Measurements from ENCODE around the gene C12orf54.
"Not testable (repeated sequence)": the region's sequence is repeated elsewhere in the genome, so short reads cannot be mapped to it uniquely, and the experiment has no call there.

The C12orf54 gene

DNA sequence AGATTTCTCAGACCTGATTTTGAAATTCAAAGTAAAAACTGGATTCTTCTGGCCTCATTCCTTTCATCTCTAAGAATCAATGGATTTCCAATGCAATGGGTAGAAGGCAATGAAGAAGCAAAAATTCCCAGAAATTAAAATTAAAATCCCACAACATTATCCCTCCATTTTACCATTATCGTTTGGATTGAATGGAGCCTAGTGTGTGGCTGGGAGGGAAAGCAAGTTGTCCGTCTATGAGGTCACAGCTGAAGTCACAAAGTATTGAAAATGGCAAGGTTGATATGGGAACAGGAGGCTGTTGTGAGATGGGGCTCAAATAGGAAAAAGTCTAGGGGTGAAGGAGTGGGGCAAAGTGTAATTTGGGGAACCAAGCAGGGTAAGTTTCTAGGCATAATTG is at the start of gene C12orf54:
TSS of gene C12orf54 (plus strand) at position 301 of the 400 bp plus-strand sequence. CDS start 799 bp downstream, outside the sequence.
- in situ Hi-C loops (cut with MboI; ENCODE audit: low pct_unique_long_range_greater_than_20kb, low sequenced_read_pairs): no loop called here
- no peak for DNase-seq

GRCh38 chr12:48434016-48434415 is 48.3 kb upstream of the C12orf54 start:
- in situ Hi-C loops (cut with MboI; ENCODE audit: low pct_unique_long_range_greater_than_20kb, low sequenced_read_pairs); DNase-seq: not testable (repeated sequence)

GRCh38 chr12:48441069-48441468 is 41.2 kb upstream of the C12orf54 start:
- DNase-seq: no peak
- in situ Hi-C loops (cut with MboI; ENCODE audit: low pct_unique_long_range_greater_than_20kb, low sequenced_read_pairs): no loop called here

GRCh38 chr12:48442179-48442847 is 40.0 kb upstream of the C12orf54 start:
- in situ Hi-C loops (cut with MboI; ENCODE audit: low pct_unique_long_range_greater_than_20kb, low sequenced_read_pairs): no loop called here
- no peak for DNase-seq

- in situ Hi-C loops (cut with MboI; ENCODE audit: low pct_unique_long_range_greater_than_20kb, low sequenced_read_pairs): no loop called here
- DNase-seq: no peak
Measured at GRCh38 chr12:48445538-48445937, 36.8 kb upstream of the C12orf54 start.

DNA sequence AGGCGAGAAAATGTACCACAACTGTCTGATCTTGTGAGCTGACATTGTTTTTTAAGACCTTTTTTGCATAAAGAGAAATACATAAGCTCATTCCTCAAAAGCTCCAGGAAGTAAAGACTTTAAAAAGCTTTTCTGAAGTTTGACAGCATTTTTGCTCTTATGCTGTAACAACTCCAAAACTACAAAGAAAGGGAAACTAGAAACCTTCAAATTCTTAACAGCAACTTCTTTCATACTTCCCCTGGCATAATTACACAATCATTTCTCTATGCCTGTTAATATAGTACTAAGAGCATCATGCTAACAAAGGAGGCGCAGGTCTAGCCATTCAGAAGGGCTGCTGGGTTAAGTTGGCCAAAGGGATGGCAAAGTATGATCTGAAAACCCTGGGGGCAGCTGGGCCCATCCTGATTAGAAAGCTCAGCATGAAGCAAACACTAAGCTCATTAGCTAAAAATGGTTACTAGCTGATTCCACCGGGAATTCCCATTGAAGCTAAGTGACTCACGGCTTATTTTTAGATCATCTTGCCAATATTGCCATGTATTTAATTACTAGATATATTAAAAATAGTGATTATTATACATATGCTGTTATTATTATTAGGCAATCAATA is 36.0 kb upstream of the C12orf54 start:
- DNase-seq: no peak
- in situ Hi-C loops (cut with MboI; ENCODE audit: low pct_unique_long_range_greater_than_20kb, low sequenced_read_pairs): no loop called here

GRCh38 chr12:48447755-48448154 is 34.5 kb upstream of the C12orf54 start:
- DNase-seq: no peak
- in situ Hi-C loops (cut with MboI; ENCODE audit: low pct_unique_long_range_greater_than_20kb, low sequenced_read_pairs): no loop called here

DNA sequence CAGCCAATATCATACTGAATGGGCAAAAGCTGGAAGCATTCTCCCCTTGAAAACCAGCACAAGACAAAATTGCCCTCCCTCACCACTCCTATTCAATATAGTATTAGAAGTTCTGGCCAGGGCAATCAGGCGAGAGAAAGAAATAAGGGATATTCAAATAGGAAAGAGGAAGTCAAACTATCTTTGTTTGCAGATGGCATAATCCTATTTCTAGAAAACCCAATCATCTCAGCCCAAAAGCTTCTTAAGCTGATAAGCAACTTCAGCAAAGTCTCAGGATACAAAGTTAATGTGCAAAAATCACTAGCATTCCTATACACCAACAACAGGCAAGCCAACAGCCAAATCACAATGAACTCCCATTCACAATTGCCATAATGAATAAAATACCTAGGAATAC is 30.9 kb upstream of the C12orf54 start:
- in situ Hi-C loops (cut with MboI; ENCODE audit: low pct_unique_long_range_greater_than_20kb, low sequenced_read_pairs): no loop called here
- peak; percentile 8 for DNase-seq

DNA sequence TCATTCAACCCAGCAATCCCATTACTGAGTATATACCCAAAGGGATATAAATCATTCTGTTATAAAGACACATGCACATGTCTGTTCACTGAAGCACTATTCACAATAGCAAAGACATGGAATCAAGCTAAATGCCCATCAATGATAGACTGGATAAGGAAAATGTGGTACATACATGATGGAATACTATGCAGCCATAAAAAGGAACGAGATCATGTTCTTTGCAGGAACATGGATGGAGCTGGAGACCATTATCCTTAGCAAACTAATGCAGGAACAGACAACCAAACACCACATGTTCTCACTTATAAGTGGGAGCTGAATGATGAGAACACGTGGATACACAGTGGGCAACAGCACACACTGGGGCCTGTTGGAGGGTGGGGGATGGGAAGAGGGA is 29.3 kb upstream of the C12orf54 start:
- in situ Hi-C loops (cut with MboI; ENCODE audit: low pct_unique_long_range_greater_than_20kb, low sequenced_read_pairs); DNase-seq: not testable (repeated sequence)

DNA sequence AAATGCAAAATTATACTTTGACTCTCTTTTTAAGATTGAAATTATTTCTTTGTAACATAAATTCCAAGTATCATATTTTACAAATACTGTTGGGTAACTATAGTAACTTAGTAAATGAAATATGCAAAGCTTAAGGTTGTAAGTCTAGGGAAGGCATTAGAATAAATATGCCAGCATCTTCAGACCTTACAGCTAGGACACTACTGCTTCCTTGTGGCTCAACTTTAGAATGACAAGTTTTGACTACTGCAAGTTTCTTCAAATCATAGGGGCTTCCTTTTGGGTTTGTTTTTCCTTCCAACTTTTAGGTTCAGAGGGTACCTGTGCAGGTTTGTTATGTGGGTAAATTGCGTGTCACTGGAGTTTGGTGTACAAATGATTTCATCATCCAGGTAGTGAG is 27.6 kb upstream of the C12orf54 start:
- in situ Hi-C loops (cut with MboI; ENCODE audit: low pct_unique_long_range_greater_than_20kb, low sequenced_read_pairs): no loop called here
- peak; percentile 33 for DNase-seq

GRCh38 chr12:48455116-48455515 is 27.2 kb upstream of the C12orf54 start:
- DNase-seq: no peak
- in situ Hi-C loops (cut with MboI; ENCODE audit: low pct_unique_long_range_greater_than_20kb, low sequenced_read_pairs): no loop called here

DNA sequence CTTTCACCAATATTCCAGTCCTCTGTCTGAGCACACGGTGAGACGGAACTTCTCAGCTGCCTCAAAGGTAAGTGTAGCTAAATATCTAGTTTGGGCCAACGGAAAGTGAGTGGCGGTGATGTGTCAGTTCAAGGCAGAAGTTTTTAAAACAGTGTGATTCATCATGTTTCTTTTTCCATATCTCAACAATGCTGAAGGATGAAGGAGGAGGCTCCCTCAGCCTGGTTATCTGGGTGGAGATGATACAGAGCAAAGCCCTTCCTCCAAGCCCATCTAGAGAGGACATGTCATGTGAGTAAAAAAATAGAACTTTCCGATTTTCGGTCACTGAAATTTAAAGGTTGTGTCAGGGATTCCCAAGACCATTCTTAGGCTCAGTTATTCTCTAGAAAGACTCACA is 23.0 kb upstream of the C12orf54 start:
- no peak for DNase-seq
- in situ Hi-C loops (cut with MboI; ENCODE audit: low pct_unique_long_range_greater_than_20kb, low sequenced_read_pairs): no loop called here

DNA sequence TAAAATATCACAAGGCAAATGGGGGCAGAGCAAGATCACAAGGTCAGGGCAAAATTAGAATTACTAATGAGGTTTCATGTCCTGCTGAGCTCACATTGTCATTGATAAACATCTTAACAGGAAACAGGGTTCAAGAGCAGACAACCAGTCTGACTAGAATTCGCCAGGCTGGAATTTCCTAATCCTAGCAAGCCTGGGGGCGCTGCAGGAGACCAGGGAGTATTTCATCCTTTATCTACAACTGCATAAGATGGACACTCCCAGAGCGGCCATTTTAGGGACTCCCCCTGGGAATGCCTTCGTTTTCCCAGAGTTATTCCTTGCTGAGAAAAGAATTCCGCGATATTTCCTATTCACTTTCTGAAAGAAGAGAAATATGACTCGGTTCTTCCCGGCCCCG is 13.3 kb upstream of the C12orf54 start:
- DNase-seq; in situ Hi-C loops (cut with MboI; ENCODE audit: low pct_unique_long_range_greater_than_20kb, low sequenced_read_pairs): not testable (repeated sequence)

- in situ Hi-C loops (cut with MboI; ENCODE audit: low pct_unique_long_range_greater_than_20kb, low sequenced_read_pairs): no loop called here
- no peak for DNase-seq
Measured at GRCh38 chr12:48472259-48472658, 10.0 kb upstream of the C12orf54 start, which contains the start of gene ANP32D. TSS of gene ANP32D (plus strand) at chr12:48472559. CDS start at chr12:48472665, 106 bp downstream.

- in situ Hi-C loops (cut with MboI; ENCODE audit: low pct_unique_long_range_greater_than_20kb, low sequenced_read_pairs): no loop called here
- DNase-seq: no peak
Measured at GRCh38 chr12:48473061-48473460, 9.2 kb upstream of the C12orf54 start.

DNA sequence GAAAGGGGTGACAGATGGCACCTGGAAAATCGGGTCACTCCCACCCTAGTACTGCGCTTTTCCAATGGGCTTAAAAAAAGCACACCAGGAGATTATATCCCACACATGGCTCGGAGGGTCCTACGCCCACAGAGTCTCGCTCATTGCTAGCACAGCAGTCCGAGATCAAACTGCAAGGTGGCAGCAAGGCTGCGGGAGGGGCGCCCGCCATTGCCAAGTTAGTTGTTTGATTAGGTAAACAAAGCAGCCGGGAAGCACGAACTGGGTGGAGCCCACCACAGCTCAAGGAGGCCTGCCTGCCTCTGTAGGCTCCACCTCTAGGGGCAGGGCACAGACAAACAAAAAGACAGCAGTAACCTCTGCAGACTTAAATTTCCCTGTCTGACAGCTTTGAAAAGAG is 7.8 kb upstream of the C12orf54 start:
- in situ Hi-C loops (cut with MboI; ENCODE audit: low pct_unique_long_range_greater_than_20kb, low sequenced_read_pairs); DNase-seq: not testable (repeated sequence)

DNA sequence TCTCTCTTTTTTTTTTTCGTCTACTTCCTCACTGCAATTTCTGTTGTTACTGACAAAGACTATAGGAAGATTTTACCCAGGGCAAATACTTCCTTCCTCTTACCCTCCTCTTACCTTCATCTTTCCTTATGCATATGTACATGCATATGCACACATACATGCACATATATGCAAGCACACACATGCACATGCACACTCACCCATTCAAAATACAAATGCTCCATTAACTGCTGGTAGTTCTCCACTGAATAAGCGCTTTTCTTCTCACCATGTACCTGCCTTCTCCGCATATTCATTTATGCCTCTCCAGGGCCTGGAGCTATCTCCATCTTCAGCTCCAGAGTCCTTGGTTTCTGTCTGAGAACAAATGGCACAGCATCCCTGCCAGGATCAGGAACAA is 632 bp downstream of the C12orf54 start:
- in situ Hi-C loops (cut with MboI; ENCODE audit: low pct_unique_long_range_greater_than_20kb, low sequenced_read_pairs): no loop called here
- DNase-seq: no peak

DNA sequence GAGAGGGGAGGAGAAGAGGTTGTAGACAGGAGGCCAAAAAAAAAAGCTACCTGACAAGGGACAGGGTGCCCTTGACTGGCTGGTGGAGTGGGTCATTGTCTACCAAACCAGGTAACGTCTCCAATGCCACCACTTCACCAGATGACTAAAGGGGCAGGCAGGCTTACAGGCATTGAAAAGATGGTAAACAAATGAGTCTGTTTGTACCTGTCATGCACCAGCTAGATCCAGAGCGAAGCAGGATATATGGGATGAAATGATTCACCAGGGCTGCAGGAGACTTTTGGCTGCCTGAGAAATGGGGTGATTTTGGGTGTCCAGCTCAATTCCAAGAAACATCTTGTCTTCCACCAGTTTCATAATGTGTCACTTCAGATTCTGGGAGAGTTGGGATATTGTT is 4.0 kb downstream of the C12orf54 start:
- DNase-seq: no peak
- in situ Hi-C loops (cut with MboI; ENCODE audit: low pct_unique_long_range_greater_than_20kb, low sequenced_read_pairs): no loop called here

DNA sequence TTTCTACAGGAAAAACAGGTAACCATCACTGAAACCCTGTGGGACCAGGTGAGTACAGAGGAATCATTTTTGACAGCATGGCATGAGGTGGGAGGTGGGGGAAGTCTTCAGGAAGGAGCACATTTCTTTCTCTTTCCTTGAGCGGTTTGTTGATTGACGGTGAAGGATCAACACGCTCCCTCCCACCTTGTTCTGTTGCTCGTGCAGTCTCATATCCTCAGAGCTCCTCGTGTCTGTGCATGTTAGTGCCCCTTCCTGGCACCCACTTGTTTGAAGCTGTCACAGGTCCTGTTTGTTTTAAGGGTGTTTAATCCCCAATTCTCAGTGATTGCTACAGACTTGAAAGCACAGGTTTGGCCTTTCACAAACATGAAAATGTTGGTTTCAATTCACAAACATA is 4.4 kb downstream of the C12orf54 start:
- in situ Hi-C loops (cut with MboI; ENCODE audit: low pct_unique_long_range_greater_than_20kb, low sequenced_read_pairs): no loop called here

GRCh38 chr12:48489012-48489411 is 6.7 kb downstream of the C12orf54 start:
- in situ Hi-C loops (cut with MboI; ENCODE audit: low pct_unique_long_range_greater_than_20kb, low sequenced_read_pairs): no loop called here
- no peak for DNase-seq

More for the DNA sequence above, 4.4 kb downstream of the C12orf54 start:
- no peak for DNase-seq

- DNase-seq; in situ Hi-C loops (cut with MboI; ENCODE audit: low pct_unique_long_range_greater_than_20kb, low sequenced_read_pairs): not testable (repeated sequence)
Measured at GRCh38 chr12:48489456-48489855, 7.2 kb downstream of the C12orf54 start.
